AG04449 (cell line): Measurements from ENCODE around the gene OR6F1.

Experiments used
- CTCF ChIA-PET: fragments of 350-600 bp; formaldehyde crosslinking; extraction: SDS; loops from one replicate; lab custom pipeline; 2021; ENCODE audit warnings: antibody characterized with exemption; lab: Yijun Ruan, JAX
- POLR2A ChIA-PET: fragments of 400-600, 350-600 bp; formaldehyde crosslinking; extraction: SDS; loops from one replicate; lab custom pipeline; 2020; ENCODE audit warnings: antibody characterized with exemption, inconsistent platforms; lab: Yijun Ruan, JAX
- DNase-seq: peaks from one replicate; pipeline ENCODE4 v3.0.0-alpha.2; 2010; ENCODE audit warnings: low read depth, low spot score
- H3K4me3 ChIP-seq: 2 replicates; pipeline ENCODE4 v1.5.1; 2011; ENCODE audit warnings: low read depth, mild to moderate bottlenecking, control low read depth, low read length
- TF ChIP-seq, protein P1 (sequence below): IDR thresholded peaks from one replicate; pipeline ENCODE4 v1.5.1; 2011; ENCODE audit warnings: mild to moderate bottlenecking, moderate library complexity, low read length, control low read depth, inconsistent platforms; ENCODE audit not compliant: insufficient read depth; ENCODE audit errors: missing control alignments

Gene OR6F1

DNA sequence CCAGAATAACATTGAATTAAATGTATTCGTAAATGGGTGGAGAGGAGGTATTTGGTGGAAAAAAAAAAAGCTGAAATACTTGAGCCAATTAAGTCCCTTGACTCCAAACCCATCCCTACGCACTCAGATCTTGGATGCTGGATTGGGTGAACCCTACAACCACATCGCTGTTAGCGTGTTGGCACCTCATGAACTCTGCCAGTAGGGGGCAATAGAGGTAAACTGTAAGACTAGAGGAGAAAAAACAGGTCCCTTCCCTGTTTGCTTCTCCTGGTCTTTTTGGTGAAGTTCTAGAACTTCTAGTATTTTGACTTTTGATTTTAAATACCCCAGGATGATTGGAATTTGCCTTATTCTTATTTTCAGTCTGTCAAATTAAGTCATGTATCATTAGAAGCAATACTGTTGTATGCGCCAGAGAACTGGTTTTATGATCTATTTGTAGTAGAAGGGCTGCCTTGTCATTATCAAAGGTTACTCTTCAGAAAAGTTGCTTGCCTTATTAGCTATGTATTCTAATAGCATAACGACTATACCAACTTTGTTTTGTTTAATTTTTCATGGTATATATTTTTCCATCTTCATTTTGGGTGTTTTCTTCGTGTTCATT, 35.1 kb downstream of the OR6F1 start:
- TF ChIP-seq, protein P1, sequence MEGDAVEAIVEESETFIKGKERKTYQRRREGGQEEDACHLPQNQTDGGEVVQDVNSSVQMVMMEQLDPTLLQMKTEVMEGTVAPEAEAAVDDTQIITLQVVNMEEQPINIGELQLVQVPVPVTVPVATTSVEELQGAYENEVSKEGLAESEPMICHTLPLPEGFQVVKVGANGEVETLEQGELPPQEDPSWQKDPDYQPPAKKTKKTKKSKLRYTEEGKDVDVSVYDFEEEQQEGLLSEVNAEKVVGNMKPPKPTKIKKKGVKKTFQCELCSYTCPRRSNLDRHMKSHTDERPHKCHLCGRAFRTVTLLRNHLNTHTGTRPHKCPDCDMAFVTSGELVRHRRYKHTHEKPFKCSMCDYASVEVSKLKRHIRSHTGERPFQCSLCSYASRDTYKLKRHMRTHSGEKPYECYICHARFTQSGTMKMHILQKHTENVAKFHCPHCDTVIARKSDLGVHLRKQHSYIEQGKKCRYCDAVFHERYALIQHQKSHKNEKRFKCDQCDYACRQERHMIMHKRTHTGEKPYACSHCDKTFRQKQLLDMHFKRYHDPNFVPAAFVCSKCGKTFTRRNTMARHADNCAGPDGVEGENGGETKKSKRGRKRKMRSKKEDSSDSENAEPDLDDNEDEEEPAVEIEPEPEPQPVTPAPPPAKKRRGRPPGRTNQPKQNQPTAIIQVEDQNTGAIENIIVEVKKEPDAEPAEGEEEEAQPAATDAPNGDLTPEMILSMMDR: no peak
- CTCF ChIA-PET: no interaction called here
- POLR2A ChIA-PET: no interaction called here
- DNase-seq: no peak
- no peak overlapping the region for H3K4me3 ChIP-seq

DNA sequence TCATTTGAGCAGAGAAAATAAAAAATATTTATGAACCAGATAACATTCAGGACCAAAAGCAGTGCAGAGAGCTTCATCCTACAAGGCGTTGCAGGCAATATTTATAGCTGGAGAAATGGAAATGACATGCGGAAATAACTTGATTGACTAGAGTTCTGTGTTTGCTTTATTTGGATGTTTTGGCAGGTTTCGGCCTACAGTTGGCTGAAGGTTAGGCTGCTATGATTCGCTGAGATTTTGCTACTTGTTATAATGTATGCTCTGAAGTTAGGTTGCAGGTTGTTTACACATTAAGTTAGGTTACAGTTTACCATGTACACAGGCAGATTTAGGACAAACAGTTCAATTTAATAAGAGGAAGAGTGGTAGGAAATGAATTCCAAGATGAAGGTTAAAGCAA, 36.3 kb downstream of the OR6F1 start:
- POLR2A ChIA-PET: no interaction called here
- no peak overlapping the region for H3K4me3 ChIP-seq
- DNase-seq: no peak
- TF ChIP-seq, protein P1: no peak
- CTCF ChIA-PET: no interaction called here

DNA sequence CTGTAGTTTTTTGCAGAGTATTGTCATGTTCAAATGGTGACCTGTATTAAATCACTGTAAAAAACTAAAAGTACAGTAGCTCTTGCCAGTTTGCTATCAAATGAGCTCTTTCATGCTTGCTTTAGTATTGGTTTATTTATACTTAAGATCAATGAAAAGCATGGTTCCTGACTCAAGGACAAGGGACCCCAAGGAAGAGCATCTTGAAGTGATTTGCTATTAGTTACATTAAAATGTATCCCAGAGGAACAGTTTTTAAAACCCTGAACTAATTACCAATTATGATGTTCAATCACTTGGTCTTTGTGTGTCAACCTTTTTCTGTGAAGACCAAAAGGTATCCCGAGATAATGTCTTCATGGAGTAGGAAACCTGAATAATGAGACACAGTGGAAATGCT, 36.8 kb downstream of the OR6F1 start, which contains the start of gene OR13G1:
Gene OR13G1, minus strand, starts transcription at position 101 of the 400 bp plus-strand sequence. CDS start 6,698 bp downstream, outside the sequence.
- ChIA-PET POLR2A (no interaction called here), CTCF (no interaction called here)
- no peak for DNase-seq
- no peak within 1 kb of the TSS for H3K4me3 ChIP-seq
- TF ChIP-seq, protein P1: no peak

DNA sequence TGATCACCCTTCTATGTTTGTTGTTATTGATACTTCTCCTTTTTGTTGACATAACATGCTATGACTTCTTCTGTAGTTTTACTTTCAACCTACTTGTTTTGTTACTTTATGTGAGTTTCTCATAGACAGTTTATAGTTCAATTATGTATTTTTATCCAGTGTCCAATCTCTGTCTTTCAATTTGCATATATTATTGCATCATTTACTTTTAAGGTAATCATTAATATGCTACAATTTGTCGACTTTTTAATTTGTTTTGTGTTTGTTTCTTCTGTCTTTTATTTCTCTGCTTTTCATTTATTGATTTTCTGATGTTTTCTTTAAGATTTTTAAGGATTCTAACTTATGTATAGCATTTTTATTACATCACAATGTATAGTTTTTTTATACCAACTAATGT, 47.2 kb downstream of the OR6F1 start:
- POLR2A ChIA-PET: no interaction called here
- TF ChIP-seq, protein P1: no peak
- no peak for DNase-seq
- no peak overlapping the region for H3K4me3 ChIP-seq
- CTCF ChIA-PET: no interaction called here
